Hepatocyte (in vitro differentiated cells): ENCODE data around the gene LSAMP. TPM values are rescaled to one million over a fixed set of nuclear protein-coding genes. Genes with fewer than 3 reads are reported as not detected.

ENCODE experiments used
- DNase-seq: peaks from one replicate; pipeline ENCODE4 v3.0.0-alpha.2; 2016; ENCODE audit warnings: low spot score
- H2AFZ ChIP-seq: fragments of 200-600 bp; sonication (generic); 2 replicates; pipeline ENCODE4 v1.6.0; 2016; ENCODE audit warnings: antibody characterized with exemption, mild to moderate bottlenecking
- H3K27ac ChIP-seq: fragments of 200-600 bp; sonication (generic); 2 replicates; pipeline ENCODE4 v1.5.1; 2016; ENCODE audit warnings: mild to moderate bottlenecking
- H3K27me3 ChIP-seq: fragments of 200-600 bp; sonication (generic); 2 replicates; pipeline ENCODE4 v1.6.1; 2016
- H3K36me3 ChIP-seq: fragments of 200-600 bp; sonication (generic); replicated peaks from 2 replicates; pipeline ENCODE4 v1.5.1; 2016; ENCODE audit warnings: low read depth; ENCODE audit not compliant: insufficient read depth
- H3K4me1 ChIP-seq: fragments of 200-600 bp; sonication (generic); 2 replicates; pipeline ENCODE4 v1.5.1; 2016; ENCODE audit warnings: mild to moderate bottlenecking, moderate library complexity; ENCODE audit not compliant: insufficient read depth
- H3K4me2 ChIP-seq: fragments of 200-600 bp; sonication (generic); 2 replicates; pipeline ENCODE4 v1.6.0; 2016
- H3K4me3 ChIP-seq: fragments of 200-600 bp; sonication (generic); 2 replicates; pipeline ENCODE4 v1.5.1; 2016; ENCODE audit warnings: mild to moderate bottlenecking
- H3K79me2 ChIP-seq: fragments of 200-600 bp; sonication (generic); 2 replicates; pipeline ENCODE4 v1.6.0; 2017; ENCODE audit warnings: mild to moderate bottlenecking
- H3K9me2 ChIP-seq: fragments of 200-600 bp; sonication (generic); replicated peaks from 2 replicates; pipeline ENCODE4 v1.6.0; 2017; ENCODE audit warnings: mild to moderate bottlenecking; ENCODE audit not compliant: insufficient read depth
- H3K9me3 ChIP-seq: fragments of 200-600 bp; sonication (generic); 2 replicates; pipeline ENCODE4 v1.5.1; 2016; ENCODE audit warnings: low read depth, mild to moderate bottlenecking
- H4K20me1 ChIP-seq: fragments of 200-600 bp; sonication (generic); 2 replicates; pipeline ENCODE4 v1.6.0; 2016; ENCODE audit warnings: mild to moderate bottlenecking; ENCODE audit not compliant: insufficient read depth, poor library complexity, severe bottlenecking
- EZH2 ChIP-seq: fragments of 200-600 bp; sonication (generic); IDR thresholded peaks from 2 replicates; pipeline ENCODE4 v1.6.1; 2016; ENCODE audit warnings: antibody characterized with exemption, mild to moderate bottlenecking, borderline replicate concordance
- EZH2phosphoT487 ChIP-seq: fragments of 200-600 bp; sonication (generic); IDR thresholded peaks from one replicate; pipeline ENCODE4 v1.6.1; 2018; ENCODE audit warnings: antibody characterized with exemption, mild to moderate bottlenecking, low read depth, moderate library complexity; ENCODE audit not compliant: unreplicated experiment, severe bottlenecking
- WGBS: methylation state at CpG from one replicate; pipeline ENCODE4 v1.1.6; 2016; ENCODE audit warnings: low lambda C conversion rate; ENCODE audit errors: missing lambda C conversion rate; 5-methylcytosine and 5-hydroxymethylcytosine counted together
- polyA plus RNA-seq: library from polyadenylated mRNA; unstranded; fragments of >200 nt; fragmentation: Nextera tagmentation; extraction: Ambion mirVana; gene quantifications from 2 replicates; pipeline ENCODE4 v1.2.1, GENCODE V29; 2016
- total RNA-seq: library from RNA; depleted of rRNA; stranded (reverse); fragments of >200 nt; gene quantifications from 2 replicates; pipeline ENCODE4 v1.2.3, GENCODE V29; 2014
- TF ChIP-seq, protein P1 (sequence below): fragments of 200-600 bp; sonication (generic); IDR thresholded peaks from 2 replicates; pipeline ENCODE4 v1.5.1; 2016; ENCODE audit warnings: antibody characterized with exemption, mild to moderate bottlenecking; ENCODE audit not compliant: poor library complexity

Gene LSAMP
- total and polyA plus RNA-seq, 2 experiments from 2014 or later: 15.1 to 22.3 TPM

- Histone ChIP-seq H3K27ac (no peak overlapping the region), H3K9me2 (no peaks in the 10 kb centered on the region), H3K9me3 (no peaks in the 10 kb centered on the region), H3K4me1 (no peaks in the 10 kb centered on the region), H2AFZ (no peak overlapping the region), H3K36me3 (no peaks in the 10 kb centered on the region), H4K20me1 (no peaks in the 10 kb centered on the region), H3K4me3 (no peak overlapping the region), H3K79me2 (no peaks in the 10 kb centered on the region), H3K27me3 (no peaks in the 10 kb centered on the region), H3K4me2 (no peak overlapping the region)
- no peak for DNase-seq
- TF ChIP-seq EZH2 (no peak), EZH2phosphoT487 (no peak)
- TF ChIP-seq, protein P1, sequence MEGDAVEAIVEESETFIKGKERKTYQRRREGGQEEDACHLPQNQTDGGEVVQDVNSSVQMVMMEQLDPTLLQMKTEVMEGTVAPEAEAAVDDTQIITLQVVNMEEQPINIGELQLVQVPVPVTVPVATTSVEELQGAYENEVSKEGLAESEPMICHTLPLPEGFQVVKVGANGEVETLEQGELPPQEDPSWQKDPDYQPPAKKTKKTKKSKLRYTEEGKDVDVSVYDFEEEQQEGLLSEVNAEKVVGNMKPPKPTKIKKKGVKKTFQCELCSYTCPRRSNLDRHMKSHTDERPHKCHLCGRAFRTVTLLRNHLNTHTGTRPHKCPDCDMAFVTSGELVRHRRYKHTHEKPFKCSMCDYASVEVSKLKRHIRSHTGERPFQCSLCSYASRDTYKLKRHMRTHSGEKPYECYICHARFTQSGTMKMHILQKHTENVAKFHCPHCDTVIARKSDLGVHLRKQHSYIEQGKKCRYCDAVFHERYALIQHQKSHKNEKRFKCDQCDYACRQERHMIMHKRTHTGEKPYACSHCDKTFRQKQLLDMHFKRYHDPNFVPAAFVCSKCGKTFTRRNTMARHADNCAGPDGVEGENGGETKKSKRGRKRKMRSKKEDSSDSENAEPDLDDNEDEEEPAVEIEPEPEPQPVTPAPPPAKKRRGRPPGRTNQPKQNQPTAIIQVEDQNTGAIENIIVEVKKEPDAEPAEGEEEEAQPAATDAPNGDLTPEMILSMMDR: no peak
- 81% methylated on average over 1 of the region's 1 CpG for WGBS
These were observed 406.2 kb downstream of the LSAMP start for GRCh38 chr3:116038968-116039650.

DNA sequence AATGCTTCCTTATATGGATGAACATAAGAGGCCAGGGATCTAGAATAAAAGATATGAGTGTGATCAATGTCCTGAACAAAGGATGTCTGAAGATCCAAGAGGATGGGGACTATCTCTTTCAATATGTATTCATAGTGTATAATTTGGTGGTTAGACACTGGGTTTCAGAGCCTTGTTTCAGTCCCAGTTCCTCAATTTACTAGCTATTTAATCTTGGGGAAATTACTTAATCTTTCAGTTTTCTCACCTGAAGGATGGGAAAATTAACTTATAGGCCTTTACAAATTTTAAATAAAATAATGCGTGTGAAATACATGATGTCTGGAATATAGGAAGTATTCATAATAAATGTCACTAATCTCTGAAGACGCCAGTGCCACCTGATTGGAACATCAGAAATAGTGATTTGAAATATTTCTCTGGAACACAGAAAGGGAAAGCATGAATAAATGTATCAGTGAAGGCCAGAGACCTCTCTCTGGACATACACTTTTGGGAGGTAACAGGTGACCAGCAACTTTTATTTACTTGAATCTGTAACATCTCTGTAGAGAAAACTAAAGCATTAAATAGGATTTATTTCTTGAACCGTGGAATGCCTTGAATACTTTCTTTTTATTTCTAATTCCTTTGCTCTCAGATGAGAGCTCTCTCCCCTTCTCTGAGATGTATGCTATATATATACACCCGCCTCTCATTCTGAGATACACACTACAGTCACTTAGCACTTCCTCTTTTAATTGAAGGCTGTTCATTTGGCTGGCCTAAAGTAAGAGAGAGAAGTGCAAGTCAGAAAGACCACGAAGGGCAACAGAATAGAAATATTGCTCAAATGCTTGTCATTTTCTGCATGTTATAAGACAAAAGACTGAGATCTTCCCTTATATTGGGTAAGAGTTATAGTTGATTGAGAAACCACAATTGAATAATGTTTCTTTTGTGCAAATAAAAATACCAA, 407.1 kb downstream of the LSAMP start:
- Histone ChIP-seq H3K4me3 (no peak overlapping the region), H3K9me2 (no peaks in the 10 kb centered on the region), H3K4me1 (no peaks in the 10 kb centered on the region), H4K20me1 (no peaks in the 10 kb centered on the region), H2AFZ (no peak overlapping the region), H3K9me3 (no peaks in the 10 kb centered on the region), H3K27ac (no peak overlapping the region), H3K4me2 (no peak overlapping the region), H3K79me2 (no peaks in the 10 kb centered on the region), H3K27me3 (no peaks in the 10 kb centered on the region), H3K36me3 (no peaks in the 10 kb centered on the region)
- TF ChIP-seq EZH2phosphoT487 (no peak), EZH2 (no peak)
- TF ChIP-seq, protein P1: no peak
- 89% methylated on average over 5 of the region's 5 CpGs for WGBS
- DNase-seq: no peak

- no peak overlapping the region for H2AFZ ChIP-seq
- no peaks in the 10 kb centered on the region for H3K4me1 ChIP-seq
- no peaks in the 10 kb centered on the region for H3K27me3 ChIP-seq
- no peak overlapping the region for H3K4me2 ChIP-seq
- H3K79me2 ChIP-seq: no peaks in the 10 kb centered on the region
- H3K27ac ChIP-seq: no peak overlapping the region
- TF ChIP-seq, protein P1: no peak
- TF ChIP-seq EZH2phosphoT487: no peak
- no peak for TF ChIP-seq EZH2
- no peaks in the 10 kb centered on the region for H4K20me1 ChIP-seq
- no peaks in the 10 kb centered on the region for H3K9me2 ChIP-seq
- no peak for DNase-seq
- no peaks in the 10 kb centered on the region for H3K36me3 ChIP-seq
- H3K9me3 ChIP-seq: no peaks in the 10 kb centered on the region
- 79% methylated on average over 3 of the region's 3 CpGs for WGBS
- H3K4me3 ChIP-seq: no peak overlapping the region
These were observed 409.9 kb downstream of the LSAMP start for GRCh38 chr3:116035429-116035828.
